DMS53 (cell line): ENCODE data around the gene UBAC2.

Experiments used
- DNase-seq: peaks from one replicate; lab custom pipeline; 2025; lab: John Stamatoyannopoulos, UW

Gene UBAC2, protein sequence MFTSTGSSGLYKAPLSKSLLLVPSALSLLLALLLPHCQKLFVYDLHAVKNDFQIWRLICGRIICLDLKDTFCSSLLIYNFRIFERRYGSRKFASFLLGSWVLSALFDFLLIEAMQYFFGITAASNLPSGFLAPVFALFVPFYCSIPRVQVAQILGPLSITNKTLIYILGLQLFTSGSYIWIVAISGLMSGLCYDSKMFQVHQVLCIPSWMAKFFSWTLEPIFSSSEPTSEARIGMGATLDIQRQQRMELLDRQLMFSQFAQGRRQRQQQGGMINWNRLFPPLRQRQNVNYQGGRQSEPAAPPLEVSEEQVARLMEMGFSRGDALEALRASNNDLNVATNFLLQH

DNA sequence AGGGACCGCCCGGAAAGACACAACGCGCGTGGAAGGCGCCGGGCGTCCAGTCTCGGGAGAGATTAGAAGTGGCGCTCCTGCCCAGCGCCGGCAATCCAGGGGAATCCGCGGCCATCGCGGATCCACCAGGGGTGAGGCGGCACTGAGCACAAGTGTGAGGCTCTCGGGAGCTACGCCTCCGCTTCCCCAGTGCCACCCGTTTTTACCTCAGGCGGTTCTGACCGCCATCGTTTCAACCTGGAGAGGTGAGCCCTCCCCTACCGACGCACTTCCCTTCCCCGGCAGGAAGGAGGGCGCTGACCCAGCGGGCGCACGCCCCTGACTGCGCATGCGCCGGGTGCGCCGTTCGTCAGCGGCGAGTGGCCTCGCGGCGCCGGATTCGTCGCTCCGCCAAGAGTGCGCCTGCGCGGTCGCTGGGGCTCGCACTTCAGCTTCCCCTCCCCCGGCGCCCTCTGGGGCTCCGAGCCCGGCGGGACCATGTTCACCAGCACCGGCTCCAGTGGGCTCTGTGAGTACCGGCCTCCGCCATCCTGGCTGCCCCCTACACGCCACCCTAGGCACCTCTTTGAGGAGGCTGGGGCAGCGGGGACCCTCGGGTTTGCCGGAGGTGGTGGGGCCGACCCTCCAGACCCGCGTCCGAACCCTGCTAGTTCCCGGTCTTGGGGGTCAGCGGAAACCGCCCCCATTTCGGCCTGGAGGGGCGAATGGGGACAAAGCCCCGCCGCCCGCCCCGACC lies at the start of gene UBAC2:
TSS of gene UBAC2 (plus strand) at position 423 of the 736 bp plus-strand sequence. CDS start at position 478, 55 bp downstream.
- DNase-seq: peak; percentile 85

DNA sequence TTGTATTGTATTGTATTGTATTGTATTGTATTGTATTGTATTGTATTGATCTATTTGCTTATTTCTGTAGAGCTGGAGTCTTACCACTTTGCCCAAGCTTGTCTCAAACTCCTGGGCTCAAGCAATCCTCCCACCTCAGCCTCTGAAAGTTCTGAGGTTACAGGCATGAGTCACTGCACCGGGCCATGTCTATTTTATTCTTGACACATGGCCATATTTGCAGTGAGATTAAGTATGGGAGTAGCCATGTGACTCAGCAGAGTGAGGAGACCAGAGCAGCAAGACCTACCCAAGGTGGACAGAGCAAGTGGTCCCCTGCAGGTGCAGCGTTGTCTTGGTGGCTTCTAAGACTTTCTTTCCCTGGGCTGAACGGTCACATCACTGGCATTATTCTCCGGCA lies 49.1 kb upstream of the UBAC2 start:
- DNase-seq: peak; percentile 70

DNA sequence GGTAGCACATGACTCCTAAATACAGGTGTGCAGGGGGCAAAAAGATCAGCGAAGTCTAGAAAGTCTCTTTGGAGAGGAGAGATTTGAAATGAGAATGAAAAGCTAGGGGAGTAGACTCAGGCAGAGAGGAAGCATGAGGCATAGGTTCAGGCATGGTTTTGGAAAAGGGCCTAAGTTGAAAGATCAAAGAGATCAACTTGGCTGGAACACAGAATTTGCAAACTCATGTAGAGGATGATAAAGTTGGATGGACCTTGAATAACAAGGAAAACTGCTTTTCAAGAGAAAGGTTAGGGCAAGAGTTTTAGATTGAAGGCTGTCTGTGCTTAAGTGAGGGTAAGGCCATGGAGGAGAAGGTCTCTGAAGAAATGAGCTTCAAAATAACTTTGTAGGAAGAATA lies 47.4 kb upstream of the UBAC2 start:
- DNase-seq: no peak

DNA sequence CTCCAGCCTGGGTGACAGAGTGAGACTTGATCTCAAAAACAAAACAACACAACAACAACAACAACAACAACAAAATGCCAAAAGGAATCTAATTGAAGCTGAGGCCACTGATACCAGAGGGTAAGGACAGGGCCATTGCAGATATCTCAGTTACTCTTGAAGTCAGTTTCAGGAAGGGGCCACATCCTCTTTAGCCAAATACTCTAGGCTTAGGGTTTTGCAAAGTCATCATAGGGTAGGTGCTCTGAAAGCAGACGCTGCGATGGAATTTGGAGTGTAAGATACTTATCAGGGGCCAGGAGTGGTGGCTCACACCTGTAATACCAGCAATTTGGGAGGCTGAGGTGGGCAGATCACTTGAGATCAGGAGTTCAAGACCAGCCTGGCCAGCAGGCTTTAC lies 46.6 kb upstream of the UBAC2 start:
- DNase-seq: no peak

DNA sequence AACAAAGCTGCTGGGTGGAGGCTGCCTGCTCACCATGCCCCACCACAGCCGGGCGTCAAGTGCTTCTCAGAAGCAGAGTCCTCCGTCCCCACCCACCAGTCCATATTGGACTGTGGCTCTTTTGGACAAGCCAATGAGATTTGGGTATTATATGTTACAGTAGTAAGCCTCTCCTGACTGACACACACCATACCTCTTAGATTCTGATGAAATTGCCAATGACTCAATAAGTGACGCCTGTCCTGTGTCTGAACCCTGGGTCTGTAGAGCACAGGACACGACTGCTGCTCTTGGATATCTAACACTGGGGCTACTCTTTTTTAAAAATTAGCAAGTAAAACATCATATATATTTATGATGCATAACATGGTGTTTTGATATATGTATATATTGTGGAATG lies 44.8 kb upstream of the UBAC2 start:
- DNase-seq: no peak

DNA sequence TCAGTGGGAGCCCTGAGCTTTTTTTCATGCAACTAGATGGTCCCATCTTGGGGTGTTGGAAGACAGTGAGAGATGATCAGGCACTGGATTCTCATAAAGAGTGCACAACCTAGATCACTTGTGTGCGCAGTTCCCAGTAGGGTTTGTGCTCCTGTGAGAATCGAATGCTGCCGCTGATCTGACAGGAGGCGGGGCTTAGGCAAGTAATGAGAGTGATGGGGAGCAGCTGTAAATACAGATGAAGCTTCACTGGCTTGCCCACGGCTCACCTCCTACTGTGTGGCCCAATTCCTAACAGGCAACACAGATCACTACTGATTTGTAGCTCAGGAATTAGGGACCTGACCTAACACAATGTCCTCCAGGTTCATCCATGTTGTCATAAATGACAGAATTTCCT lies 43.6 kb upstream of the UBAC2 start:
- no peak for DNase-seq

DNA sequence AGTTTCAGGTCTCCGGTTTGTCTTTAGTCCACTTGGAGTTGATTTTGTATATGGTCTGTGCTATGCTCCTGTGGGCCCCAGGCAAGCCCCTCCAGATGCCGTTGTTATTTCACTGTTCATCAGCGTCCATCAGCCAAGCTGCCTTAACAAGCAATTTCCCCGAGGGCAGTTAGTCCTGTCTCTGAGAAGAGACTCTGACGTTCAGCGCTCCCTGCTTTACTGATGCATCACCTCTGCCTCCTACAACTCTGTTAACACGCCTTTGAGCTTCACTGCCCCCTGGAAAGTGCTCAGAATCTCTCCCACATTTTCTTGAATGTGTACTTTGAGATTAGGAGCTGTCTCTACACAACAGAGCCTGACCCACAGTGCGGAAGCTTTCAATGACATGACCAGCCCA lies 41.8 kb upstream of the UBAC2 start:
- no peak for DNase-seq

DNA sequence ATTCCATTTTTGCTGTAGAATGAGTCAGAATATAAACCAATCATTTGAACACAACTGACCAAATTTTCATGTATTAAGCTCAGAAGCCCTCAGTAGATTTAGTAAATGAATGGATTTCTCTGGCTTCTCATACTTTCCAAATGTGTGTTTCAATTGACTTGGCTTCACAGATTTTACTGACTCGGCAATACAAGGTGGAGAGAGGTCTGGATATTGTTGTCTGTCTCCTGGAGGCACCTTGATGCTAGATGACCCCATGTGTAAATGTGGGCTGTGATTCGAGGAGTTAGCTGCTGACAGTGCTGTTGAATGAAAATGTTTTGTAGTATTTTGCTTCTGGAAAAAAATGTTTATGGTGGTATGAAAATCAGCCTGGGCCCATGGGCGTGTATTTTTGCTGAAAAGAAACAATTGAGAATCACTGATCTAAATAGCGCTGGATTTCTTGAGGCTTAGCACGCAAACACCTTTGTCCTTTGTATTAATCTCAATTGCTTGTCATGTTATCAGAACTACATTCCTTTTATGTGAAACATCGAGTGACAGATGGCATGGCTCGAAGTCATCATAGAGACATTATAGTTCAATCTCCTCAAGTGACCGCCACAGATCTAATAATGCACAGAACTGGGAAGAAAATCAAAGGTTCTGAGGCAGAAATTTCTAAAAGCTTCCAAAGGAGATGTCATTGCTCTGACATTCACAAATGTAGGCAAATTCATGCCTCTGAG lies 41.2 kb upstream of the UBAC2 start:
- no peak for DNase-seq

DNA sequence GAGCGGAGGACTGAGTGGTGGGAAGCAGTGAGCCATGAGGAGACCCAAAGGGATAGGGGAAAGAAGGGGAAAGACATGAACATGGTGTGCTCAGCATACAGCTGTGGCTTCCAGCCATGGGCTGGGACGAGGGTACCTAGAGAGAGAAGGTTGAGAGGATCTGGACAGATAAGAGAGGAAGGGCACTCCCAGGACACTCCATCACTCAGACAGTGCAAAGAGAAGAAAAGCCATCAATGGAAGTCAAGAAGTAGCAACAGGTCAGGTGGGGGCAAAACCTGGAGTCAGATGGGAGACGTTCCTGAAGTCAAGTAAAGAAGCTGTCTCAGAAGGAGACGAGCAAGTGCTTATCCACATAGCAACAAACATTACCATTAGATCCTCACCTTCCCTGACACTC lies 40.2 kb upstream of the UBAC2 start:
- DNase-seq: no peak

DNA sequence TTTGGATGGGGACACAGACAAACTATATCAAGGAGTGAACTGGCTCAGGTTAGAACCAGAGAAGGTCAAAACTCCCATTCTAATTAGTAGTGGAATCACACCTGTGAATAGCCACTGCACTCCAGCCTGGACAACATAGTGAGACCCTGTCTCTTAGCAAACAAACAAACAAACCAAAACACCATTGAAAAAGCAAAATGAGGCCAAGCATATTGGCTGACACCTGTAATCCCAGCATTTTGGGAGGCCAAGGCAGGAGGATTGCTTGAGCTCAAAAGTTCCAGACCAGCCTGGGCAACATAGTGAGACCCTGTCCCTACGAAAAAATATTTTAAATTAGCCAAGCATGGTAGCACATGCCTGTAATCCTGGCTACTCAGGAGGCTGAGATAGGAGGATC lies 39.1 kb upstream of the UBAC2 start:
- no peak for DNase-seq

DNA sequence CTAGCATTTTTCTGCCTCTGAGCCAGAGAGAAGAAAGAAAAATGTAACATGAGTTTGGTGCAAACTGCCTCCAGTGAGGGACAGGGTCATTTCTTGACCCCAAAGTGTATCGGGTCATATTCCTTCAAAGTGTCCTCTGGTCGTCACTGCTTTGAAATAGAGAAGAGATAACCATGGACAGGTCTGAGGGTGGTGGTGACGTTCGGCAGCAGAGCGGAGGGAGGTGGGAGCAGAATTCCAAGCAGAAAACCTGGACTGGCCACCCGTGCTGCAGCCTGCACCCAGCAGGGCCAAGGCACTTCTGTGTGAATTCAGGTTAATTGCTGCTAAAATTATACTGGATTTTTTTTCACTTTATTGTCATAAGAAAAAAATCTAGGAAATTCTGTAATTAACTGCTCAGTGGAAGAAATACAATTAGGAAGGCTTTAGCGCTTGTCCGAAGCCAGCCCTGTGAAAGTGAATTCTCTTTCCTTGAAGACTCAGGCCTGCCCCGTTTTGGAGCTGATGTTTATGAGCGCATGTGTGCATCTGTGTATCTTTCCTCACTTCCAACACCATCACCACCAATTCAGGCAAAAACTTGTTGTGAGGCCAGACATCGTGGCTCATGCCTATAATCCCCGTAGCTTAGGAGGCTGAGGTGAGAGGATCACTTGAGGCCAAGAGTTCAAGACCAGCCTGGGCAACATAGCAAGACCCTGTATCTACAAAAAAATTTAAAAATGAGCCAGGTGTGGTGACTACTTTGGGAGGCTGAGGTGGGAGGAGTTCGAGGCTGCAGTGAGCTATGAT lies 37.9 kb upstream of the UBAC2 start:
- DNase-seq: no peak

DNA sequence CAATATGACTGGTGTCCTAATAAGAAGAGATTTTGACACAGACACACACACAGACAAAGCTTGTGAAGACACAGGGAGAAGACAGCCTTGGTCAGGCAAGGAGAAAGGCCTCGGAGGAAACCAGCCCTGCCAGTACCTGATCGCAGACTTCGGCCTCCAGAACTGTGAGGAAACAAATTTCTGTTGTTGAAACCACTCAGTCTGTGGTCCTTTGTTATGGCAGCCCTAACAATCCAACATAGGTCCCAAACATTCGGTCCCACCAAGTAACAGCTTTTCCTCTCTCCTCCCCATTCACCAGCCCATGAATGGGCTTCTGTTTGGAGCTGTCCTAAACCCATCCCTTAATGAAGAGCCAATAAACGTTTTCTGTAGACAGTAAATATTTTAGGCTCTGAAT lies 36.4 kb upstream of the UBAC2 start:
- DNase-seq: no peak

DNA sequence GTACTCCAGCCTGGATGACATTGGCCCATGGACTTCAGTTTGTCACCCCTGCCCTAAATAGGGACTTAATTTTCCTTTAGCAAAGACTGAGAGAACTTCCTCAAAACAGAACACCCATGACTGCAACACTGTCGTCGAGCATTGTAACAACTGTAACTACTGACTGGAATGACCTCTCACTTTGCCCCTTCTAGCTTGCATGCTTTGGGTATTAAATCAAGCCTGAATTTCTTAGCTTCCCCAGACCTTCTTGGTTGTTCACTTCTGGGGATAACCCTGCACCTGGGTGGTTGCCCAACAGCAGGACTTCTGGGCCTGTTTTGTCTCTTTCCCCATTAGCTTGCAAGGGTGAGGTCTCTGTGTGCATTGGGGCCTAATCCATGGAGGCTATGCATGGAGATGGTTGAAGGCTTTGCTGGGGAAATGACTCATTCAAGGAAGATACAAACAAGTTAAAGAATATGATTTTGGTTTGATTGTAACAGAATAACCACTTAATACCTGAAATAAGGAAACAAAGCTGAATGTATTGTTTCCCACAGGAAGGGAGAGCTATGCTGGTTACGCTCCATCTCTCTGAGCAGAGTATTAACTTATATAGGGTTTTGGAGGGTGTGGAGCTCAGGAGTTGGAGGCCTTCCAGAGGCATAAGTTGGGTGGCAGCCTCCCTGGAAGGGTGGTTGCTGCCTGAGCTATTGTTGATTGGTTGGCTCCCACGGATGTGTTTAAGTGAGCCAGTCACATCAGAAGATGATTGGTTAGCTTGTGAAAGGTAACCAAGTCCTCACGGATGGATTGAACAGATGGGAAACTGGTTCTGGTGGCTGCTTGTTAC lies 34.7 kb upstream of the UBAC2 start:
- no peak for DNase-seq

DNA sequence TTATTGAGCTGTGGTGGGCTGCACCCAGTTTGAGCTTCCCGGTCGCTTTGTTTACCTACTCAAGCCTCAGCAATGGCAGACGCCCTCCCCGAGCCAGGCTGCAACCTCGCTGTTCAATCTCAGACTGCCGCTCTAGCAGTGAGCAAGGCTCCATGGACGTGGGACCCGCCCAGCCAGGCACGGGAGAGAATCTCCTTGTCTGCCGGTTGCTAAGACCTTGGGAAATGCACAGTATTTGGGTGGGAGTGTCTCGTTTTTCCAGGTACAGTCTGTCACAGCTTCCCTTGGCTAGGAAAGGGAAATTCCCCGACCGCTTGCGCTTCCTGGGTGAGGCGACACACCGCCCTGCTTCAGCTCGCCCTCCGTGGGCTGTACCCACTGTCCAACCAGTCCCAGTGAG lies 27.7 kb upstream of the UBAC2 start:
- DNase-seq: no peak

DNA sequence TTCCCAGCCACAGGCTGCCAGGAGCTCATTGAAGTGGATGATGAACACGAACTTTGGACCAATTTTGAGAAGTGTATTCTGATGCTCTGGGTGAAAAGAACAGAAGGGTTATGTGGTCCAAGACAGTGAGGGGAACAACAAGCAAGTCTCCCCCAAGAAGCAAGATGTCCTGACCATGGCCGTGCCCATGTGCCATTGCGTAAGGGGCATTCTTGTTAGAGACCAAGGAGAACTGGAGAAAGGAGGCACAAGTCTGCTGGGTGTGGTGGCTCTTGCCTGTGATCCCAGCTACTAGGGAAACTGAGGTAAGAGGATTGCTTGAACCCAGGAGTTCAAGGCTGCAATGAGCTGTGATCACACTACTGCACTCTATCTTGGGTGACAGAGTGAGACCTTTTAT lies 27.0 kb upstream of the UBAC2 start:
- DNase-seq: no peak

DNA sequence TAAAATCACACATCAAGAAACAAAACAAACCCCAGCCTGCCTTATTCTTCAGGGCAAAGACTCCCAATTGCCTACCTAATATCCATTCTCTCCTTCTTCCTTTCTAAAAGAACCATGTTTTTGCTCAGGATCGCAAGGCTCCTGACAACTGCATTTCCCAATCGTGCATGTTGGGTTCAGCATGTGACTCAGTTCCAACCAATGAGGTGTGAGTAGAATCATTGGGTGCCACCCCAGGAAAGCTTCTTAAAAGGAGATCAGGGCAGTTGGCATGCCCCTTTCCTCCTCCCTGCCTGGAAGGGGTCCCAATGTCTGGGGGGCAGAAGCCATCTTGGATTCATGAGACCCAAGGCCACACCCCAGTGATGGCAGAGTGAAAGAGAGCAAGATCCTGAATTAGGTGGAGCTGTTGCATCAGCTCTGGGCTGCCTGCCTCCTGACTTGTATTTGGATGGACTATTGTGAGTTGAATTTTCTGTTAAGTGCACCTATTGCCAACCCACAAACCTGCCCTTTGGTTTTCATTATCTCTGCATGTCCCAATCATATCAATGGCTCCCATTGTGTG lies 26.0 kb upstream of the UBAC2 start:
- DNase-seq: no peak

DNA sequence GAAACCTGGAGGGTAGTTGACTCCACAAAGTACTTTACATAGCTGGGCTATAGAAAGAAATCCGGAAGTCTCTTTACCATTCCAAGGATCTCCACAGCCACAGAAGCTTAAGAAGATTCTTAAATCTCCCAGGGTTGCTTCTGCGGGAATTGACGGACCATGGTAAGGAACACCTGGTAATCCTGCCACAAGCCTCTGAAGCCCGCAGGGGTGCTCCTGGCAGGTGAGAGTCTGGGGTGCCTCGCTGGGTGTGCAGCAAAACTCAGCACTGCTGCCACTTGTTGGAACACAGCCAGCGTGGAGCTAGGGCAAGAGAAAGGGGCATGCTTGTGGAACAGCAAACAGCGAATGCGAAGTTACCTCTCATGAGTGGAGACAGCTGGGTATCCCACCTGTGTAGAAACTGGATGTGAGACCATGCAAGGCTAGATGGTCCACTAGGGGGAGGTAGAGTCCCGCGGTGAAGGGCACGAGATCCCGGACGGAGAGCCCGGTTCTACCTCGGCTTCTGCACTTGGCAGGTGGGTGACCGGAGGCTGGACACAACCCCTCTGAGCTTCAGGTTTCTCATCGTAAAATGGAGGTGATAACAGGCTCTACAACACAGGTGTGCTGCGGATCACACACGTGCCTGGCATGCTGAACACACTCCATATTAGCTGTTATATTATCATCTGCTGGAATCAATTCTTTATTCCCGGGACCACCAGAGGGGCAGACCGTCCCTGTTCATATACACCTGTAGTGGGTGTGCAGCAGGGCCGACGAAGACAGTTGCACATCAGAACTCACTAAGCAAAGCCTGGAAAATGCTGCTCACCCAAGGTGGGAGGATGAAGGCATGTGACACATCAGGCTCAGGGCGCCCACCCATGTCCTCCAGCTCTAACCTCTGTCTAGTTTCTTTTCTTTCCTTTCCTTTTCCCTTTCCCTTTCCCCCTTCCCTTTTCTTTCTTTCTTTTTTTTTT lies 24.1 kb upstream of the UBAC2 start:
- DNase-seq: peak; percentile 73

DNA sequence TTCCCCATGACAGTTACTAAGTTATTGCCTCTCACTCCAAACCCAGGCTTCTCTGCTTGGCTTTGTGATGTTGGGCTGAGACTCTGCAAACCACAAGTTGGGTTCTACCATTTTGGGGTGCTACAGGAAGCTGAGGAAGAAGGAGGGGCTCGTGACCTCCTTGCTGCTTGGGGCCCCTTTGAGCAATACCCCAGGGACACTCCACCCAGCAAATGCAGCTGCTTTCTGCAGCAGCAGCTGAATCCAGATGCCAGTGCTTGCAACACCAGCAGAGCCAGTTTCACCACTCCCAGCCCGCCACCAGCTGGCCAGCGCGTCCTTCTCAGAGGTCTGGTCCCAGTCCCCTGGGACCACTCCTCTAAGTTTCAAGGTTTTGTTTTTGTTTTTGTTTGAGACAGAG lies 22.0 kb upstream of the UBAC2 start:
- no peak for DNase-seq

DNA sequence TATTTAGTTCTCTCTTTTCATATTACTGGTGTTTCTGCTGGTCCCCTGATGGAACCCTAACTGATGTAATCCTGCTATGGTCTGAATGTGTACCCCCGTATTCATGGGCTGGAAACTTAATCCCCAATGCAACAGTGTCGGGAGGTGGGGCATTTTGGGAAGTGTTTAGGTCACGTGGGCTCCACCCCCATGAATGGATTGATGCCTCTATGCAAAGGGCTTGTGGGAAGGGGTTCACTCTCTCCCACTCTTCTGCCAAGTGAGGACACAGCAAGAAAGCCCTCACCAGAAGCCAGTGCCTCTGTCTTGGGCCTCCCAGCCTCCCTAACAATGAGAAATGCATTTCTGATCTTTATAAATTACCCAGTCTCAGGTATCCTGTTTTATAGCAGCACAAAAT lies 21.2 kb upstream of the UBAC2 start:
- no peak for DNase-seq

DNA sequence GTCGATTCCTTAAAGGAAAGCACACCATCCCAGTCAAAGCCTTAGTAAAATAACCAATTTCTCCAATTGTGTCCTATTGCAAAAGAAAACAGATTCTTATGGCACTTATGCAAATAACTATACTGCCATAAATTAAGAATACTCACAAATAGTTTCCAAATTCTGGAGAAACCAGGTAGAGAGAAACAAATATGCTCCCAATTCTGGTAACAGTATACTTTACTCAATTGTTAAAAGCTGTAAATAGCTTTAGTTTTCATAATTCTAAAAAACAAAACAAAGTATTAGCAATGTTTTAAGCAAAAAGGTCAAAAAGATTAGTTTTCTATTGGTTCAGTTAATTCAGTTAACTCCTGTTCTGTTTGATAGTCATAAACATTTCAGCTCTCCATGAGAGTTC lies 18.2 kb upstream of the UBAC2 start:
- DNase-seq: peak; percentile 8
